Measurements from ENCODE around the gene SPATS2.
A peak's percentile ranks its signal among the peaks of the same experiment; 100 is the strongest.

Gene SPATS2

GRCh38 chr12:49410818-49411217 lies 43.6 kb downstream of the SPATS2 start:
- CTCF ChIA-PET: interaction anchor here (1.1 kb wide), 1 partner anchor 73 kb away, joined by 3 read pairs; no protein-coding TSS in a partner anchor
- no peak for DNase-seq (ENCODE audit: low read depth, low spot score)
- no peak overlapping the region for H3K4me3 ChIP-seq (ENCODE audit: low read depth, low read length)
- no peak for TF ChIP-seq CTCF (IDR thresholded peaks at IDR 0.05; ENCODE audit: insufficient read depth, low read length, missing control alignments)
- POLR2A ChIA-PET: no interaction called here

DNA sequence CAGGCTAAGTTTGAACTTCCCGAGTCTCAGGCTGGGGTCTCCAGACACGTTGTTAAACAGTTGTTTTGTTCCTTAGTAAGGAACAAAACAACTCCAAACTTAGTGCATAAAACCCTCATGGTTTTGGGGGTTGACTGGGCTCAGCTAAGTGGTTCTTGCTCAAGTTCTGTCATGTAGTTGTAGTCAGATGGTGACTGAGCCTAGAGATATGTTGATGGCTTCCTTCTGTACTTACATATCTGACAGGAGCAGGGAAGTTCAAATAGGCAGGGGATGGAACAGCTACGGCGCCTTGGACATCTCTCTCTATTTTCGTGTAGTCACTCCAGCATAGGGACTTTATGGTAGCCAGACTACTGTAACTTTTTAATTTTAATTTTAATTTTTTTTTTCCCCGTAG lies 45.7 kb downstream of the SPATS2 start:
- no peak overlapping the region for H3K4me3 ChIP-seq (ENCODE audit: low read depth, low read length)
- no peak for DNase-seq (ENCODE audit: low read depth, low spot score)
- no peak for TF ChIP-seq CTCF (IDR thresholded peaks at IDR 0.05; ENCODE audit: insufficient read depth, low read length, missing control alignments)
- POLR2A ChIA-PET: no interaction called here
- CTCF ChIA-PET: interaction anchor here (0.6 kb wide), 1 partner anchor 55 kb away, joined by 3 read pairs; no protein-coding TSS in a partner anchor

DNA sequence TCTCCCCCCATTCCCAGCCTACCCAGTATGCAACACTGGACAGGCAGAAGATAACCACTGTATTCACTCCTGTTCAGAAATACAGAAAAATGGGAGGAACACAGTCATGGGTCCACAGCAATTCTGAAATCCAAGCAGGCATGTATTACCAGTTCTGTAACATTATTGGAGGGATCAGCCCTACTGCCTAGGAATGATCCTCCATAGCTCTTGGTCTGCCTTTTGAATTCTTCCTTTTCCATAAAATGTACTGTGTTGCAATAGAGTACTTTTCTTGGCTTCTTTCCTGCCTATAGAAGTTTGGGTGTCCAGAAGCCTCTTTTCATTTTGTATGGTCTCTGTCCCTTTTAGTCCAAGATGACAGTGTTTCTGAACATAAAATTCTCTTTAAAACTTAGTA lies 46.5 kb downstream of the SPATS2 start:
- H3K4me3 ChIP-seq (ENCODE audit: low read depth, low read length): no peak overlapping the region
- ChIA-PET POLR2A (no interaction called here), CTCF (interaction anchor here (1.3 kb wide), 1 partner anchor 12 kb away, joined by 3 read pairs; no protein-coding TSS in a partner anchor)
- TF ChIP-seq CTCF (IDR thresholded peaks at IDR 0.05; ENCODE audit: insufficient read depth, low read length, missing control alignments): no peak
- DNase-seq (ENCODE audit: low read depth, low spot score): peak; percentile 14

DNA sequence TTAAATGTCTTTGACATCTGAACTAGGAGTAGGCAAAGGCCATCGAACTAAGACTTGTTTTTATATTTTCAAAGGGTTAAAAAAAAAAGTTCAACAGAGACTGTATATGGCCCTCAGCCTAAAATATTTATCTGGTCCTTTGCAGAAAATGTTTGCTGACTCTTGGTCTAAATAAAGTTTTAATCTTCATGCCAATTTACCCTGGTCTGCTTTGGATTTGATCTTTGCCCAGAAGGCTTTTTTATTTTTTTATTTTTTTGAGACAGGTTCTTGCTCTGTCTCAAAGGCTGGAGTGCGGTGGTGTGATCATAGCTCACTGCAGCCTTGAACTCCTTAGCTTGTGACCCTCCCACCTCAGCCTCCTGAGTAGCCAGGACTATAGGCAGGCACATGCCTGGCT lies 47.1 kb downstream of the SPATS2 start:
- ChIA-PET POLR2A (no interaction called here), CTCF (interaction anchor here (0.7 to 1.3 kb wide), 2 partner anchors 12 to 15 kb away, joined by 3 to 4 read pairs; no protein-coding TSS in a partner anchor)
- H3K4me3 ChIP-seq (ENCODE audit: low read depth, low read length): no peak overlapping the region
- no peak for DNase-seq (ENCODE audit: low read depth, low spot score)
- TF ChIP-seq CTCF (IDR thresholded peaks at IDR 0.05; ENCODE audit: insufficient read depth, low read length, missing control alignments): no peak

DNA sequence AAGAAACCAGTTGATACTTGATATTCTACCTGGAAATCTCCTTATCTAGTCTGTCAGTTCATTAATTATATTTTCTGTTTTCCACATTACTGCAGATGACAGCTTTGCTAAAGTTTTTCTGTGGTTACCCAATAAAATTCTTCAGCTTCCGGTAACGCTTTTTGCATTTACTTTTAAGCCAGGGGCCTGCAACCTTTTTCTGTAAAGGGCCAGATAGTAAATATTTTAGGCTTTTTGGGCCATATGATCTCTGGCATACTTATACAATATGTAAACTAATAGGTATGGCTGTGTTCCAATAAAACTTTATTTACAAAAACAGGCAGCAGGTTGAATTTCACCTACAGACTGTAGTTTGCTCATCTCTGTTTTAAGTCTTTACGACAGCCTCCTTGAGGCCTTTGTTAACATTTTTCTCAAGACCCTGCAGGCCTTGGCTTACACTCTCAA lies 48.3 kb downstream of the SPATS2 start:
- DNase-seq (ENCODE audit: low read depth, low spot score): no peak
- CTCF ChIA-PET: no interaction called here
- H3K4me3 ChIP-seq (ENCODE audit: low read depth, low read length): no peak overlapping the region
- POLR2A ChIA-PET: no interaction called here
- TF ChIP-seq CTCF (IDR thresholded peaks at IDR 0.05; ENCODE audit: insufficient read depth, low read length, missing control alignments): no peak

- POLR2A ChIA-PET: no interaction called here
- TF ChIP-seq CTCF (IDR thresholded peaks at IDR 0.05; ENCODE audit: insufficient read depth, low read length, missing control alignments): no peak
- CTCF ChIA-PET: interaction anchor here (1.2 kb wide), 1 partner anchor 49 kb away, joined by 3 read pairs; no protein-coding TSS in a partner anchor
- H3K4me3 ChIP-seq (ENCODE audit: low read depth, low read length): no peak overlapping the region
- no peak for DNase-seq (ENCODE audit: low read depth, low spot score)
These were observed 49.6 kb downstream of the SPATS2 start for GRCh38 chr12:49416892-49417291.

Data from AG04449 (cell line).